SK-N-SH treated with all-trans-retinoic acid at 6 μM for 48 hours (cell line): ENCODE results near the gene A3GALT2.

Experiments
- POU6F1 ChIP-seq: fragments of 250-450 bp; sonication (Bioruptor Pico); IDR thresholded peaks from 2 replicates; pipeline ENCODE4 v1.8.0; 2021; ENCODE audit warnings: low read depth, mild to moderate bottlenecking, moderate library complexity, borderline replicate concordance
- ZFP3 ChIP-seq: fragments of 250-450 bp; sonication (Bioruptor Pico); IDR thresholded peaks from 2 replicates; pipeline ENCODE4 v1.5.0; 2020; ENCODE audit warnings: mild to moderate bottlenecking, moderate library complexity
- ZFP30 ChIP-seq: fragments of 450-650 bp; formaldehyde crosslinking; IDR thresholded peaks from 2 replicates; pipeline ENCODE4 v1.5.0; 2022; ENCODE audit warnings: mild to moderate bottlenecking, moderate library complexity

- TF ChIP-seq ZFP30: no peak
- TF ChIP-seq POU6F1 (CRISPR knock-in tag): no peak
- no peak for TF ChIP-seq ZFP3 (CRISPR knock-in tag)
Measured at GRCh38 chr1:33259879-33260278, 61.0 kb downstream of the A3GALT2 start.
